GM21717 (cell line): Measurements from ENCODE around the gene CCDC85C.

Source experiments
- ATAC-seq: cut with Tn5 transposase; IDR thresholded peaks from one replicate; pipeline ENCODE4 v1.9.1; 2021; ENCODE audit warnings: mild to moderate bottlenecking, moderate library complexity; ENCODE audit not compliant: unreplicated experiment

CCDC85C gene

GRCh38 chr14:99574099-99574880 lies 29.7 kb downstream of the CCDC85C start:
- ATAC-seq = no peak

GRCh38 chr14:99573436-99574098 lies 30.4 kb downstream of the CCDC85C start:
- ATAC-seq = no peak

- ATAC-seq = no peak
Observed at GRCh38 chr14:99573000-99573330, 31.0 kb downstream of the CCDC85C start.

GRCh38 chr14:99572173-99572999 lies 31.6 kb downstream of the CCDC85C start:
- ATAC-seq = no peak

GRCh38 chr14:99571303-99571986 lies 32.6 kb downstream of the CCDC85C start:
- no peak for ATAC-seq

- no peak for ATAC-seq
Observed at GRCh38 chr14:99570544-99571302, 33.3 kb downstream of the CCDC85C start.

GRCh38 chr14:99569725-99570543 lies 34.1 kb downstream of the CCDC85C start:
- no peak for ATAC-seq

GRCh38 chr14:99568567-99569560 lies 35.1 kb downstream of the CCDC85C start:
- no peak for ATAC-seq

GRCh38 chr14:99566390-99567354 lies 37.3 kb downstream of the CCDC85C start:
- ATAC-seq = no peak

GRCh38 chr14:99566009-99566389 lies 38.0 kb downstream of the CCDC85C start:
- ATAC-seq = no peak

GRCh38 chr14:99565383-99565782 lies 38.6 kb downstream of the CCDC85C start:
- ATAC-seq = no peak

GRCh38 chr14:99564926-99565259 lies 39.1 kb downstream of the CCDC85C start:
- ATAC-seq = no peak

- ATAC-seq = no peak
Observed at GRCh38 chr14:99564256-99564925, 39.6 kb downstream of the CCDC85C start.

- ATAC-seq = no peak
Observed at GRCh38 chr14:99563749-99564129, 40.3 kb downstream of the CCDC85C start.

- no peak for ATAC-seq
Observed at GRCh38 chr14:99562856-99563748, 40.9 kb downstream of the CCDC85C start.

GRCh38 chr14:99561864-99562263 lies 42.1 kb downstream of the CCDC85C start:
- no peak for ATAC-seq
